Measurements from ENCODE around the gene ACOX3.
"Not testable (repeated sequence)": the region's sequence is repeated elsewhere in the genome, so short reads cannot be mapped to it uniquely, and the experiment has no call there.

The ACOX3 gene

DNA sequence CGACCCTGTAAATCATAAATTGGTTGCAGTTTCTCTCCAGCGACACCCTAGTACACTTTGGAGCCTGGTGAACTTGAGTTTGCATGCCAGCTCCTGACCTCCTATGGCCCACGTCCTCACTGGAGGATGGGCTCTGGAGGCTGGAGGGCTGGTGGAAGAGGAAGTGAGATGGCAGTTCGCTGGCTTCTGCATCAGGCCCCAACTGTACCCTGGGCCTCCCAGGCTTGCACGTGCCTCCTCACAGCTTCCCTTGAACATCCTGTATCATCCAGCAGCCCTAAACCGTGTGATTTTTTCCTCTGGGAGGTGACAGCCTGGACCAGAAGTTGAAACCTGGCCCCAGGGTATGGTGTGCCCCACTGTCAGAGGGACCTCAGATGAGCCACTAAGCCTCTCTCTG is 92.5 kb downstream of the ACOX3 start:
- no peak for DNase-seq

DNA sequence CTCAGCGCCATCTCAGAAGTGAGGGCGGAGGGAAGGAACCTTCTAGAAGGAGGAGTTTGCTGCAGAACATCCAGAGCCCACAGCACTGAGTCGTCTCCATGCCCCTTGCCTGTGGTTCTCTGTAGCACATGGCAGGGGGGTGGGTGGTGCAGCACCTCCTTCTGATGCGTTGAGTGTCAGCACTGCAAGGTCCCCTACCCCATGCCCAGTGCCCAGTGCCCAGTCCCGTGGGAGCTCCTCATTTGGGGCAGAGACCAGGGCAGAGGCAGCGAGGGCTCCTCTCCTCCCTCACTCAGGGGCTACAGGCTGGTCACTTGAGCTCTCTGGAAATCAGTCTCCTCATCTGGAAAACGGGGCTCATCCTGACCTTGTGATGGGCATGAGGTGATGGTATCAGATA is 92.9 kb downstream of the ACOX3 start:
- DNase-seq, result no peak

DNA sequence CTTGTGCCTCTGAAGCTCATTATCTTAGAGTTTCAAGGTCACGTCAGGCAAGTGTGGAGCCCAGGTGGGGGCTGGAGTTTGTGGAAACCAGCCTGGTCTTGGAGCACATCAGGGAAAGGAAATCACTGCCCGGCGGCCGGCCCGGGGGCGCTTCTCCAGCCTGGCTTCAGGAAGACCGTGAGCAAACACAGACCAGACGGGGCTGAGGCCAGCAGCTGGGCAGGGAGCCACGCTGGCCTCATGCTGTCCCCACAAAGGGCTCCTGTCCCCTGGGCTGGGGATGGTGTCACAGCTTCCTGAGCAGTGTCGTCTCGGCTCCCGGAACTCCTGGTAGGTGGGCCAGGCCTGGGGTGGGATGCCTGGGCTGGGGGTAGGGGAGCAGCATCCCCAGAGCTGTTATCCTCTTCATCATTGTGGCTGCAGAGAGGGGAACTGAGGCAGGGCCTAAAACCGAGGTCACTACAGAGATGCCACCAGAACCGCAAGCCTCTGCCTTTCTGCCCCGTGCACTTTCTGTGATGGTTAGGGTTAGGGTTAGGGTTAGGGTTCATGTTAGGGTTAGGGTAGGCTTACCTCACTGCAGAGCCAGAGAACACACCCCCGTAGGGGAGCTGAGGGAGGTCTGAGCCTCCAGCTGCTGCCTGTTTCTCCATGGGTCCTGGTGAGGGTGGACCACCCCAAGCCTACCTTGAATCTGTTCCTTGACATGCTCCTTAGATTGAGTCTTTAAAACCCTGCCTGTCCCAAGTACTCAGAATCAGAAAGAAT is 93.5 kb downstream of the ACOX3 start:
- no peak for DNase-seq

DNA sequence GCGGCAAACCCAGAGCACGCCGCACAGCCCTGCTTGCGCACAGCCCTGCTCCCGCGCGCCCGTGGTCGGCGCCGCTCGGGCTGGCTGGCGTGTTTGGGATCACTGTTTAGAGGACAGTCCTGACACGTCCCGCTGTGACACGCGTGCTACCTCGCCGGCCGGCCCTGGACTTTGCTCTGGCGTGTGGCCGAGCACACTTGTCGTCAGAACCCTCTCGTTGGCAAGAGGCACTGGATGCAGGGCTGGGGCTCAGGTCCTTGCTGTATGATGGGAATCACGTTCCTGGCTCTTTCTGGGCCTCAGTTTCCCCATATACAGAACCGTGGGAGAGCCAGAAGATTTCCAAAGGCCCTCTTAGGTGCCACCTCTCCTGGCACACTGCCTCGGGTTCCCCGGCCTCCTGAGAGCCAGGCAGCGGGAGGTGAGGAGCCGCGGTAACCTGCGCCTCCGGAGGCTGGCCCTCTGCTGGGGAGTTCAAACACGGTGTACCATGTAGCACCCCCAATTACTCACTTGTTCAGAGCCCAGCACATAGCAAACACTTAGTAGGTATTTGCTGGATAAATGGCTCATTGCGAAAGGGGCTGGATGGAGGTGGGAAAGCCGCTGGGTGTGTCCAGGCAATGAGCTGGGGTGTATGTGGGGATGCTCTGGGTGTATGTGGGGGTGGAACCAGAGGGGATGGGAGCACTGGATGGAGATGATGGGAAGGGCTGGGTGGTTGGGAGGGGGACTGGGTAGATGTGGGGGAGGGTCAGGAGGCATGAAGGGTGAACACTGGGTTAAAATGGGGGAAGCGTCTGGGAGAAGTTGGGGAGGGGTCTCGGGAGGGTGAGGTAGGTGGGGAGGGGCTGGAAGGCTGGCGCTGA is 94.3 kb downstream of the ACOX3 start:
- no peak for DNase-seq

DNA sequence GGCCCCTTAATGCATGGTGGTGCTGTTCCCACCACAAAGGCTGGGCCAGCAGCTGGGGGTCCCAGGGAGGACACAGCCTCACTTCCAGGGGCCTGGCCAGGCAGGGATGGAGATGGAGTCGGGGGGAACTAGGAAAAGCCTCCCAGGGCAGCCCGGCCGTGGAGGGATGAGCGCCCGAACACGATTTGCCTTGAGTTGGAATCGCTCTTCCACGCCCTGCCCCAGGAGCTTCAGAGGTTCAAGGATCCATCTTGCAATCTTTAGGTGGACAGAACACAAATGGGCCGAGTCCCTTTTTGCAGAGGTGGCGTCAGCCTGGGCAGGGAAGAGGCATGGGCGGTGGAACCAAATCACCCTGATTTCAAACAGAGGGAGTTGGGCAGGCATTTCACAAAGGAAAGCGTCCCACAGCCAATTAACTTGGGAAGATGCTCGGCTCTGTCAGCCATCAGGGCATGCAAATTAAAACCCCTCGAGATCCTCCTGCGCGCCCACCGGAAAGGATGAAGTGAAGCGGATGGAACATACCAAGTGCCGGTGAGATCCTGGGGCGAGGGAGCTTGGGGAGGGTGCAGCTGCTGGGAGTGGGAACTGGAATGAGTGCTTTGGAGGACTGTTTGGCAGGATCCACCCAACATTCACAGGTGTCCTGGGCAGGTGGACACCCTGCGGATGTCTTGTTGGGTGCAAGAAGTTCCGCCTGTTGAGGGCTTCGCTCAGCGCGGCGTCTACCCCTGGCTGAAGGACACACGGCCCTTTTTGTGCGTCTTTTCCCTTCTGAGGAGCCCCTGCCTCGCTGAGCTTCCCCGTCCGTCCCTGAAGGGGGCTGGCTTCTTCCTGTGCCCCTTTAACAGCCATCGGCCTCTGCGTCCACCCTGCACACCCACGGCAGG is 95.2 kb downstream of the ACOX3 start:
- DNase-seq, result no peak

DNA sequence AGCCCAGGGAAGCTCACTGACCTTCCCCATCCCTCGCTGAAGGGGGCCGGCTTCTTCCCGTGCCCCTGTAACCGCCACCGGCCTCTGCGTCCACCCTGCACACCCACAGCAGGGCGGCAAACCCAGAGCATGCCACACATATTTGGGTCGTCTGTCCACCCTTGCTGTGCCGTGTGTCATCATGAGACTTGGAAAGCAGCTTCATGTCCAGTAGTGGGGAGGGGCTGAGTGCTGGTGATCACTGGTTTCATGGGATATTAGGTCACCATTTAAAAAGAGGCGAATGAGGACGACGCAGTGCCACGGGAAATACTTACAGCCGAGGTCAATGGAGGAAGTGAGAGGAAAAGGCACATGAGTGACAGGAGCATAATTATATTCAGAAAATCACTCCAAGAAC is 96.1 kb downstream of the ACOX3 start:
- DNase-seq, result no peak

DNA sequence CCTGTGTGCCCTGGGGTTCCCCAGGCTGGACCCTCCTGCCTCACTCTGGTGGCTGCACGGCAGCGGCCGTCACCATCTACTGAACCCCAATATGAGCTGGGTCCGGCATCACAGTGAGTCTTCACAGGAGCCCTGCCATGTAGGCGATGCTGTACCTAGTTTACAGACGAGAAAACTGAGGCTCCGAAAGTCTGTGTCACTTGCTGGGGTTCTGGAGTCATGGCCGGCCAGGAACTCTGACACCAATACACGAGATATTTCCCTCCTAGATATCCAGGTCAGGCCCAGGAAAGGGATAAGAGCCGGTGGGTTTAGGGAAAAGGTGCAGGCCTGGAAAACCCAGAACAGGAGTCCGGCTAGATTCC is 96.6 kb downstream of the ACOX3 start:
- no peak for DNase-seq

DNA sequence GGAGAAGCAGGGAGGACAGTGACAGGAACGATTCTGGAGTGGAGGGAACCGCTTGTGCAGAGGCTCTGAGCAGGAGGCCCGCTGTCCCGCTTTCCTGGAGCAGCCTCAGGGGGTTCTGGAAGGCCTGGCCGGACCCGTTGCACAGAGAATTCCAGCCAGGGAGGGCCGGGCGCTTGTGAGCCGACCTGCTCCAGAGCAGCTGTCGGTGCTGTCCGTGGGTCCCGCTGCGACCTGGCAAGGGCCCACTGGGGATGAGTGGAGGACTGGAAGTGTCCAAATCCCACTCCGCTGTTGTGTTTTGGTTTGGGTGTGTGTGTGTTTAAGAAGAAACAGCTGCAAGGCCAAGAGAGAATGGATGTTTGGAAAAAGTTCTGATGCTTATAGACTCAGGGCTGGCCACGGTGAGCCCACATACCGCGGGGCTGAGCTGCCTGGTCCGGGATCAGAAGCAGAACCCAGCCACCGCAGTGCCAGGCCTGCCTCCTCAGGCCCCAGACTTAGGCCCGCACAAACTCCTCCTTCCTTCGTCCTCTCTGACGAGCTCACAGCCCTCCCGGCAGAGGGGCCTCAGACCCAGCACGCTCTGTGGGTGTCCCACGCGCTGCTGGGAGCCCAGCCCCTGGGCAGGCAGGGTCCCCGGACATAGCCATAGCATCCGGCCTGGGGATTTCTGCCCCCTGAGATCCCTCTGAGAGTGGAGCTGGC is 97.1 kb downstream of the ACOX3 start:
- no peak for DNase-seq

DNA sequence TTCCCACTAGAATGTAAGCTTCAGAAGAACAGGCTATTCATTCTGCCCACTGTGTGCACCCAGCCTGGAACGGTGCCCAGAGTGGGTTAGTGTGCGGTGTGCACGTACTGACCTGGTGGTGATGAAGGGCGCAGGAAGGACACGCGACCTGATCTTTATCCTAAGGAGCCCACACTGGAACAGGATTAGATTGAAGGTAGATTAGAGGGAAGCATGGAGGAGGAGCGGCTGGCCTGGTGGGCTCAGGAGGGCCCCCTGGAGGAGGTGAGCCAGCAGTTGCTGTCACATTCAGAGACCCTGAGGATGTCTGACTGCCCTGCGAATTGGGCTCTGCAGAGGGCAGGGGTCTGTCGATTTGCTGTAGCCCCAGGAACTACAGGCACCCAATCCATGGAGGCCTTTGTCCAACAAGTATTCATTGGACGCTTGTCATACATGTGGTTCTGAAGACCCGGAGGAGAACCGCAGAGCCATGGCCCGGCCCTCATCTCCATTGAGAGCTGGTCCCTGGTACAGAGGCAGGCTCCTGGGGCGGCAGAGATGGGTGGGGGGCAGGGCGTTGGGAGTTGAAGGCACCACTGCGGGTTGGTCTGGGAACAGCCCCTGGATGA is 97.8 kb downstream of the ACOX3 start:
- no peak for DNase-seq

DNA sequence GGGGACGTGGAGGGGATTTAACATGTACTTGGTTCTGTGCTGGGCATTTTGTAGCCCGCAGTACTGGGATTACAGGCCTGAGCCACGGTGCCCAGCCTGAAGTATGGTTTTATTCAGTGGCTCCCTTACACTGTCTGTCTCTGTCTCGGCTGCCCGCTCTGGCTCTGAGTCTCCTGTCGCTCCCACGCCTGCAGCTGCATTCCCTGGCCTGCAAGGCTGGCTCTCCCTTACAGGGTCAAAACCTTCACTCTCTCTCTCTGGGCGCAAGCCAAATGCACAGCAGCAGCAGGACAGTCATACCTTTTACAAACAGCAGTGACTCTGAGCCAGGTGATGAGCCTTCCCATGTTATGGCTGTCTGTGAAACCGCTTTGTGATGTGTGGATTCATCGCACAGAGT is 98.8 kb downstream of the ACOX3 start:
- DNase-seq, result no peak

DNA sequence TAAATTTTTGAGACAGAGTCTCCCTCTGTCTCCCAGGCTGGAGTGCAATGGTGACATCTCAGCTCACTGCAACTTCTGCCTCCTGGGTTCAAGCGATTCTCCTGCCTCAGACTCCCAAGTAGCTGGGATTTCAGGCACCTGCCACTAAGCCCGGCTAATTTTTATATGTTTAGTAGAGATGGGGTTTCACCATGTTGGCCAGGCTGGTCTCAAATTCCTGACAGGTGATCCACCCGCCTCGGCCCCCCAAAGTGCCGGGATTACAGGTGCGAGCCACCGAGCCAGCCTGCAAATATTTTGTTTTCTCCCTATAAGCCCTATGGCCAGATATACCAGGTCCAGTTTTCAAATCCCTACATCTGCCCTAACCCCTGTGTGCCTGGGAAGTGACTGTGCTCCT is 99.2 kb downstream of the ACOX3 start:
- not testable (repeated sequence) for DNase-seq

DNA sequence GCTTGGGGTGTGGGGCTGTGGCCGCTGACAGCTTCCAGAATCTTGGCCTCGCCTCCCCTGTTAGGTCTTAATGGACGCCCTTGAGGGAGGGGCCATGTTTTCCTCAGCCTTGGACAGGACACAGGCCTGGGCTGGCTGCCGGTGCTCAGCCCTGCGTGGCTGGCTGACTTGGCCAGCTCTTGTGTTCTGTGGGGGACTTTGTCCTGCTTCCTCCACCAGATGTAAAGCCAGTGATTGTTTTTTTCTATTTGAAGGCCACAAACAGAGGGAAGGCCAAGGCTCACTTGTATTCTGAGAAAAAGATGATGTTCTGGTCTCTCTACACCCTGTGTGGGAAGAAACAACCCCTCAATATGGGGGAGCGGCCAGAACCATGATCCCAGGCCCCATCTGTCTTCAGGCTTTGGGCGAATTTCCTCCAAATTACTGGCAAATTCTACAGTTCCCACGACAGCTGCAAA is 99.7 kb downstream of the ACOX3 start:
- DNase-seq, result no peak

DNA sequence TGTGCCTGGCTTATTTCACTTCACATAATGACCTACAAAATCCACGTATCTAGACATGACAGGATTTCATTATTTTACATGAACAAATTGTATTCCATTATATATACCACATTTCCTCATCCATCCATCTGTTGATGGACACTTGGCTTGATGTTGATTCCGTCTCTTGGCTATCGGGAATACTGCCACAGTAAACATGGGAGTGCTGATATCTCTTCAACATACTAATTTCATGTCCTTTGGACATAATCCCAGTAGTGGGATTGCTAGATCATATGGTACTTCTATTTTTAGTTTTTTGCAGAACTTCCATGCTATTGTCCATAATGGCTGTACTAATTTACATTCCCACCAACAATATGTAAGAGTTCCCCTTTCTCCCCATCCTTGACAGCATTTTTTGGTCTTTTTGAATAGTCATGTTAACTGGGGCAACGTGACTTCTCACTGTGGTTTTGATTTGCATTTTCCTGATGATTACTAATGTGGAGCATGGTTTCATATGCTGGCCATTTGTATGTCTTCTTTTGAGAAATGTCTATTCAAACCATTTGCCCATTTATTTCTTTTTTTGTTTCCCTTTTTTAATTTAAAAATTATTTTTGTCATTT is 102.1 kb downstream of the ACOX3 start:
- DNase-seq, result no peak

DNA sequence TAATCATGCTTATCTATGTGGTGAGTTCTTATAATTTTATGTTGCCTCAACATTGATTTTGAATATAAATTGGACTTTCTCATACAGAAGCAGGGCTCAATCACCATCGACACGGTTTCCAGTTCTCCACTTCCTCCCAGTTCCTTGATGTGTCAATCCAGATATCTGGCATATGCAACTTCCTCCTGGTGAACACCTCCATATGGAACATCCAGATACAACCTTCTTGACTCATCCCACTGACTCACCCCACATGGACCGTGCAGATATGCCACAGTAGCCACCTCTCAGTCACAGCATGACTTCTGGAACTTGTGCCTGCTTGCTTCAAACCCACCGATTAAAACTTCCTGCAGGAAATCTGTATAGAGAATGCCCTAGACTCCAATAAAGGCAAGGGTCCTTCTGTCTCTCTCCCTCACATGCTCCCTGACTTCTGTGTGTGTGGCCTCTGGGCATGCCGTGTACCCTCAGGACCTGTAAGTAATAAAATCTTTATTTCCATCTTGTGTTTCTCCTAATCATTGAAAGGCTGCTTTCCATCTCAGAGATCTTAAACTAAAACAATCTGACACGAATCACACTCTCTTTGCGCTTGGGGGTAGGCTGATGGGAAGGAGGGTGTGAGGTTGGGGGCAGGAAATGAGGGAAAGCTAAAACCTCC is 104.0 kb downstream of the ACOX3 start:
- no peak for DNase-seq

DNA sequence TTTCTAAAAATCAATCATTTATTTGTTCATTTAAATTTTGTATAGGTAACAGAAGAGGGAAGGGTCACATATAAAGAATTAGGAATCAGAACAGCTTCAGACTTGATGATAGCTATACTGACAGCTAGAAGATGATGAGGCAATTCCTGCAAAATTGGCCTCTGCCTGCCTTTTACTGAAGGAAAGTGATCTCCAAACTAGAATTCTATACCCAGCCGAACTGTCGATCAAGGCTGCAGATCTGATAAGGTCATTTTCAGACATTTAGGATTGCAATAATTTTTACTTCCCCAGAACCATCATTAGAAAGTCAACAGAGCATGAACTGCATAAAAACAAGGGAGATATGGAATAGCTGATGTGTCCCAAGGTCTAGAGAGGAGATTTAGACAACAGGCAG is 104.7 kb downstream of the ACOX3 start:
- DNase-seq, result no peak

DNA sequence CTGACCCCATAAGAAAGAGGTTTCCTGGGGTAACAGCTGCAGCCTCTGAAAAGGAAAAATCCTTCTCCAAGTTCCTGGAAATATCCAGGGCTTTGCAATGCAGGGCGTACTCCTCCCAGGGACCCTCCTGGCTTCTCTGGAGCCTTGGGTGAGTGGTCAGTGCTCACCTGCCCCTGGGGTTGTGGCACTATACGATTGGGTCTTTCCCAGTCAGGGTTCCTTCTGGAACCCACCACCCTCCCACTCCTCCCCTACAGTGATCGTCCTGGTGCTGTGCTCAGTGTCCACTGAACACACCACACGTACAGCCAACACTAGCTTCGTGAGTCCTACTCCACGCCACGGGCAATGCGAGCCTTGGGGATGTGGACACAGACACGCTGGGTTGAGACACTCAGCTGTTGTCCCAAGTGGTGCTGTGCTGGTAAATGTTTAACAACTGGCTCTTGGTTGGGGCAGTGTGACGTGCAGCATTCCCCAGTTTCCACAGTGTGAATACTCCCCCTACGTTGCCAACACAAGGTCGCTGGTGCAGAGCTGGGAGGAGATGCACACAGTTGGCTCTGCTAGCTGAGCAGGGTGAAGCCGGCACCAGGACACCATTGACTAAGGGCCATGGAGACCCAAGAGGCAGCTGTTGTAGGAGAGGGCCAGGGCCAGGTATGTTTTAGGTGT is 105.6 kb downstream of the ACOX3 start:
- no peak for DNase-seq

DNA sequence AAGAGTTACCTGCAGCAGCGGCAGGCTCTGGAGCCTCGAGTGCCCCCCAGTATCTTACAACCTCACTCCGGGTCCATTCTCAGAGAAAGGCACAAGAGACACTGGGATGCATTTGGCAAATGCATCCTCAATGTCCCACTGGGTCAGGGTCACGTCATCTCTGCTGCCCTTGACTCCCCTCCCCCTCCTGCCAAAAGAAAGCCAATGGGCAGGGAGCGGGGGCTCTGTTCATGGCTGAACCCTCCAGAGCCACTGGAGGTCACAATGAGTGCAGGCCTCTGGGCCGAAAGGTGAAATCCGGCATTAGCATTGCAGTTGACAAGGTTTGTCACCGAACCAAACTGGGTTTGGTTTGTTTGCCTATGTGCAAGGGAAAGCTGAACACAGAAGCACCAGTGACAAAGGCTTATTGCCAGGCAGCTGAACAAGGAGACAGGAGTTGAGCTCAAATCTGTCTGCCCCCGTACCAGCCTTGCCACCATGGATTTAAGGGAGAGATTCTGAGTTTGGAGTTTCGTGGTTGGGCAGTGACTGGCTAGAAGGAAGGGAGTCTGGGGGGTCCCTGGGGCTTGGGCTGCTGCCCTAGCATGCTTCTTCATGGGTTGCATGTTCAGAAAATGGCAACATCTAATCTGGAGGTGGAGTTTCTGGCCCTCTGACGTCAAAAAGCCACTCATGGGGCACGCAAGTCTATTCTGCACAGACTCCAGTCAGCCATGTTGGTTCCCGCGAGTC is 106.6 kb downstream of the ACOX3 start:
- DNase-seq, result no peak

DNA sequence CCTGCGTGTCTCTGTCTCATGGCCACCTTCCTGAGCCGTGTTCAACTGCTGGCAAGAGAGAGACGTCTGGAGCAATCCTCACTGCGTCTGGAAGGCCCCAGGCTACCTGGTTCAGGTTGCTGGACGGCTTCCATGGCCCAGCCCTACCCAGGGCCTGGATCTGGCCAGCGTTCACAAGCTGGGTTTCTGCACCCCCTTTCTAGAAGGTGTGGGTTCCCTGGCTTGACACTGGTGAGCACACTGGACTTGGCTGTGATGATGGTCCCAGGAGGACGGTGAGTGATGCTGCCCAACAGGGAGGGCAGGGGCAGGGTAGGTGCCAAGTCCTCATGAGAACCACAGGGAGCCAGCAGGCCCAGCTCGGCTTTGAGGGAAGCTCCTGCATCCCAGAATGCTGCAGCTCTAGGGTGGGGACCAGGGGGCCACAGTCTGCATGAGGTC is 107.6 kb downstream of the ACOX3 start:
- DNase-seq, result no peak

DNA sequence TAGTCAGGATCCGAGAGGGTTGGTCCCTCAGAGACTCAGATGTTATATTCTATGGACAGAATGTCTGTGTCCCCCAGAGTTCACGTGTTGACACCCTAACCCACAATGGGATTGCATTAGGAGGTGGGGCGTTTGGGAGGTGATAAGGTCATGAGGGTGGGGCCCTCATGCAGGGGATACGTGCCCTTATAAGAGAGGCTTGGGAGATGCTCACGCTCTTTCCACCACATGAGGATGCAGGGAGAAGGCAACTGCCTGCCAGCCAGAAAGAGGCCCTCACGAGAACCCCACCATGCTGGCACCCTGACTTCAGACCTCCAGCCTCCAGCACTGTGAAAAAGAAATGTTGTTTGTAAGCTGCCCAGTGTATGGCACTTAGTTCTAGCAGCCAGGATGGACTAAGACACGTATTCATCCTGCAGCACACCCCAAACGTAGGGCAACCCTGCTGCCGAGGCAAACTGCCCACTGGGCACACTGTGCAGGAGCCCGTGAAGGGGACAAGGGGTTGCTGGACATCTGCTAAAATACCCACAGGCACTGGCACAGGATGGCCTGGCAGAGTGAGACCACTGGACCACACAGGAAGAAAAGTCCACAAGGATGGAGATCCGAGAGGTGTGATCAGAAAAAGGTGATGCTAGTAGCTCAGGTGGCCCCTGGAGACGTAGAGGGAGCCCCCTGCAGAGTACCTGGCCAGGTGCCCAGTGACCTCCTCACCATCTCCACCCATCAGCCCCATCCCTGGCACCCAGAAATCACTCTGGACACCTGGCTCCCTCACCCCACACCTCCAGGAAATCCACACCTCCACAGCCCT is 108.3 kb downstream of the ACOX3 start:
- no peak for DNase-seq

Data from stimulated activated naive CD4-positive, alpha-beta T cell treated with Interleukin-2 at 50 U/mL for 16 hours (primary cell).